Heart right ventricle (tissue), 16 donors: ENCODE measurements around the gene POLA1. TPM values are rescaled to one million over a fixed set of nuclear protein-coding genes. Genes with fewer than 3 reads are reported as not detected.

ENCODE experiments used
- ATAC-seq, 8 donors: fragments of 200-7000 bp; cut with Tn5 transposase; one replicate each; pipeline ENCODE4 v1.9.1; 2020; ENCODE audit warnings: mild to moderate bottlenecking in 8 of 8, moderate library complexity in 8 of 8, moderate number of reproducible peaks in 1 of 8
- DNase-seq, 2 donors: peaks; one replicate each; pipeline ENCODE4 v3.0.0-alpha.2; 2020
- H3K27ac ChIP-seq, 10 donors: fragments of 200-600 bp; sonication (generic) in 2 of 10; one replicate each; pipeline versions ENCODE4 v1.5.0 to v1.8.0; 2020 to 2022; ENCODE audit warnings: mild to moderate bottlenecking in 3 of 10
- H3K27me3 ChIP-seq, 7 donors: fragments of 200-600 bp; one replicate each; pipeline ENCODE4 v1.8.0; 2021 to 2022; ENCODE audit warnings: mild to moderate bottlenecking in 2 of 7
- H3K36me3 ChIP-seq, 9 donors: fragments of 200-600 bp; sonication (generic) in 1 of 9; one replicate each; pipeline versions ENCODE4 v1.5.0 to v1.8.0; 2020 to 2022; ENCODE audit warnings: mild to moderate bottlenecking in 2 of 9
- H3K4me1 ChIP-seq, 9 donors: fragments of 200-600 bp; sonication (generic) in 1 of 9; one replicate each; pipeline versions ENCODE4 v1.5.0 to v1.8.0; 2020 to 2022; ENCODE audit warnings: mild to moderate bottlenecking in 4 of 9
- H3K4me3 ChIP-seq, 10 donors: fragments of 200-600 bp; sonication (generic) in 2 of 10; one replicate each; pipeline versions ENCODE4 v1.5.0 to v1.8.0; 2020 to 2022; ENCODE audit warnings: mild to moderate bottlenecking in 7 of 10, moderate library complexity in 2 of 10
- H3K9me3 ChIP-seq, 11 donors: fragments of 200-600 bp in 10 of 11; sonication (generic) in 2 of 11; one replicate each; pipeline versions ENCODE4 v1.5.0 to v1.8.0; 2013 to 2022; ENCODE audit warnings: mild to moderate bottlenecking in 2 of 11, control low read depth in 1 of 11, moderate library complexity in 1 of 11
- WGBS, 2 donors: extraction: QIAGEN DNeasy Blood & Tissue Kit; methylation state at CpG; one replicate each; pipeline ENCODE4 v1.1.7; 2013; ENCODE audit warnings: inconsistent platforms in 1 of 2; 5-methylcytosine and 5-hydroxymethylcytosine counted together
- intact Hi-C, 10 donors: fragments of 100-400 bp; cut with DNase I; formaldehyde crosslinking; loops; one replicate each; pipeline versions ENCODE4 v1.11.1 to v1.14.2; 2022
- polyA plus RNA-seq, 2 donors: library from polyadenylated mRNA; stranded (reverse); fragments of 200-250 nt; gene quantifications; one replicate each; pipeline ENCODE4 v1.2.3, GENCODE V29; 2013
- total RNA-seq, 10 donors: library from RNA; stranded (reverse); fragmentation: NEBNext Ultra II Directional in 3 of 10; extraction: Animal tissue kit (Norgen Biotek cat#: 25700) in 3 of 10; gene quantifications; one replicate each; pipeline versions ENCODE4 v1.2.1 to v1.2.4, GENCODE V29; 2021 to 2023
- TF ChIP-seq, protein P1 (sequence below), 9 donors: fragments of 200-600 bp; sonication (generic) in 2 of 9; IDR thresholded peaks; one replicate each; pipeline versions ENCODE4 v1.5.0 to v1.8.0; 2021 to 2022; ENCODE audit warnings: antibody characterized with exemption in 9 of 9, mild to moderate bottlenecking in 5 of 9, moderate library complexity in 1 of 9
- donor health status: Arrhythmogenic right ventricular cardiomyopathy.
- donor health status: ischemic (EF 13 %, LVEDD 7.1; RV severe dilation, severe dysfunction).
- donor health status: healthy with polysubstance abuse.
- donor health status: DM: no; HTN: yes; CAD: no.
- donor health status: DM: no; HTN: no; CAD: no.
- donor health status: ischemic (EF 25% LVEDD 6.9; RV normal size, moderate dysfunction).
- donor health status: ischemic (EF 25% LVEDD 5.7; RV mildly dilated, moderate dysfunction).
- donor health status: healthy.
- donor health status: DM: yes; HTN: yes; CAD: no.
- donor health status: Ischemic cardiomyopathy.
- donor health status: ischemic (EF 35%, LVEDD 5.7; RV mildly dilated, moderate dysfunction).
- donor health status: nonischemic (EF 11% LVEDD 7.7; RV severe dilation, severe dysfunction).
- donor health status: DM: yes; HTN: yes; CAD: no.
- donor health status: PGD.
- donor health status: ischemic (EF 29% LVEDD 5.4; RV normal size, mild dysfunction).
- donor health status: nonischemic (EF 23%, LVEDD 6.1; RV moderate dilation, normal function).

The POLA1 gene
- total and polyA plus RNA-seq, 12 donors: 2.6 to 8.5 (median 6.1) TPM

GRCh38 chrX:24851780-24852179 lies 158.1 kb downstream of the POLA1 start:
- H3K27ac ChIP-seq: no peak overlapping the region
- H3K36me3 ChIP-seq: peaks cover 0 to 8% (median 0%) of the 10 kb centered on the region in 9 donors
- TF ChIP-seq, protein P1, sequence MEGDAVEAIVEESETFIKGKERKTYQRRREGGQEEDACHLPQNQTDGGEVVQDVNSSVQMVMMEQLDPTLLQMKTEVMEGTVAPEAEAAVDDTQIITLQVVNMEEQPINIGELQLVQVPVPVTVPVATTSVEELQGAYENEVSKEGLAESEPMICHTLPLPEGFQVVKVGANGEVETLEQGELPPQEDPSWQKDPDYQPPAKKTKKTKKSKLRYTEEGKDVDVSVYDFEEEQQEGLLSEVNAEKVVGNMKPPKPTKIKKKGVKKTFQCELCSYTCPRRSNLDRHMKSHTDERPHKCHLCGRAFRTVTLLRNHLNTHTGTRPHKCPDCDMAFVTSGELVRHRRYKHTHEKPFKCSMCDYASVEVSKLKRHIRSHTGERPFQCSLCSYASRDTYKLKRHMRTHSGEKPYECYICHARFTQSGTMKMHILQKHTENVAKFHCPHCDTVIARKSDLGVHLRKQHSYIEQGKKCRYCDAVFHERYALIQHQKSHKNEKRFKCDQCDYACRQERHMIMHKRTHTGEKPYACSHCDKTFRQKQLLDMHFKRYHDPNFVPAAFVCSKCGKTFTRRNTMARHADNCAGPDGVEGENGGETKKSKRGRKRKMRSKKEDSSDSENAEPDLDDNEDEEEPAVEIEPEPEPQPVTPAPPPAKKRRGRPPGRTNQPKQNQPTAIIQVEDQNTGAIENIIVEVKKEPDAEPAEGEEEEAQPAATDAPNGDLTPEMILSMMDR (IDR thresholded peaks at IDR 0.05): no peak
- no peaks in the 10 kb centered on the region for H3K27me3 ChIP-seq
- no peak for ATAC-seq
- 96% methylated on average over 4 of the region's 4 CpGs for WGBS, 2 donors
- no peak overlapping the region for H3K4me3 ChIP-seq
- no peak for DNase-seq
- no peaks in the 10 kb centered on the region for H3K4me1 ChIP-seq
- intact Hi-C loops: no loop called here
- no peaks in the 10 kb centered on the region for H3K9me3 ChIP-seq

DNA sequence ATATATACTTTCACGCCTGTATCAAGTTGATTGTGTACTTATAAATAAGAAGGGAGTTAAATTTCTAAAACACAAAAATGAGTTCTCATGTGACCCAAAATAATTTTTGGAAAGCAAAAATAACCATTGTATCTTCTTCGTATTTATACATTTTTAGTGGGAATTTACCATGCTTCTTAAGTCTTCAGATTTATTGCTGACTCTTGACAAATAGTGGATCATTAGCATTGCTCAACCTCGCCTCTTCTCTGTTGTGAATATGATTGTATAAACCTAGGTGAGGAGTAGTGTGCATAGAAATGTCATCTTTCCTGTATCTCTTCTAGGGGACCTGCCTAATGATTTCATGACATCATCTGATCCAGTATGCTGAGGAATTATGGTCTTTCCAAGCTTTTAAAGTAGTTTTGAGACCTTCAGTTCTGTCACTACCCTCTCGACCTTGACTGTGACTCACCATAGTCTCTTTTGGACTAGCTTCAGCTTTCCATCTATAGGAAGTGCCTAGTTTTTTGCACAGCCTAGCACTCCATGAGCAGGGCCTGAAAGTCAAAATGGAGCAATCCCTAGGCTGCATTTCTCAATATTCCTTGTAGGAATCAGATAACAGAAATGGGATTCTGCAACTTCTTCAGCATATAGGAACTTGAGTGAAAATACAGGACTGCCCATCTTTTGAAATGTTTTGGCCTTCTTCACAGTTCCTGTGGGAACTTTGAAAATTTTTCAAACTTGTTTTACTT lies 164.5 kb downstream of the POLA1 start:
- Histone ChIP-seq H3K9me3 (no peaks in the 10 kb centered on the region), H3K36me3 (peaks cover 0 to 4% (median 0%) of the 10 kb centered on the region in 9 donors), H3K27ac (no peak overlapping the region), H3K4me3 (no peak overlapping the region), H3K27me3 (no peaks in the 10 kb centered on the region), H3K4me1 (no peaks in the 10 kb centered on the region)
- DNase-seq (no peak), ATAC-seq (no peak)
- intact Hi-C loops: no loop called here
- TF ChIP-seq, protein P1 (IDR thresholded peaks at IDR 0.05): no peak
- WGBS, 2 donors: 93 to 97% methylated on average over 4 of the region's 4 CpGs

- Histone ChIP-seq H3K9me3 (no peaks in the 10 kb centered on the region), H3K27me3 (no peaks in the 10 kb centered on the region), H3K27ac (no peak overlapping the region), H3K36me3 (peaks cover 0 to 4% (median 0%) of the 10 kb centered on the region in 9 donors), H3K4me1 (no peaks in the 10 kb centered on the region), H3K4me3 (no peak overlapping the region)
- 97% methylated on average over 4 of the region's 4 CpGs for WGBS, 2 donors
- TF ChIP-seq, protein P1 (IDR thresholded peaks at IDR 0.05): no peak
- ATAC-seq (no peak), DNase-seq (no peak)
- intact Hi-C loops: no loop called here
Observed at GRCh38 chrX:24859211-24859841, 165.6 kb downstream of the POLA1 start.

- no peak for ATAC-seq
- Histone ChIP-seq H3K4me3 (no peak overlapping the region), H3K27me3 (no peaks in the 10 kb centered on the region), H3K36me3 (peaks cover 0 to 4% (median 0%) of the 10 kb centered on the region in 9 donors), H3K27ac (no peak overlapping the region), H3K4me1 (no peaks in the 10 kb centered on the region), H3K9me3 (no peaks in the 10 kb centered on the region)
- intact Hi-C loops: no loop called here
- TF ChIP-seq, protein P1 (IDR thresholded peaks at IDR 0.05): no peak
- DNase-seq: no peak
Observed at GRCh38 chrX:24860140-24860539, 166.4 kb downstream of the POLA1 start.
